Measurements from ENCODE around the gene HSPD1.

GRCh38 chr2:197460649-197461048 lies 39.0 kb downstream of the HSPD1 start:
- TF ChIP-seq CTCF (IDR thresholded peaks at IDR 0.05) (no peak), ZFX (IDR thresholded peaks at IDR 0.05; ENCODE audit: borderline replicate concordance) (no peak)
